Measurements from ENCODE around the gene CSNK1D.

GRCh38 chr17:82316651-82317393 is 43.3 kb upstream of the CSNK1D start:
- no peak for TF ChIP-seq CTCF (IDR thresholded peaks at IDR 0.05)
- TF ChIP-seq POLR2A (IDR thresholded peaks at IDR 0.05): no peak

Measured in body of pancreas (tissue), 4 donors.